K562 (cell line): ENCODE data around the gene FRMD7. TPM values are rescaled to one million over a fixed set of nuclear protein-coding genes. Genes with fewer than 3 reads are reported as not detected.

Source experiments
- ATAC-seq: fragments of 200-7000 bp; cut with Tn5 transposase; 3 replicates; pipeline ENCODE4 v1.9.1; 2020; ENCODE audit warnings: moderate library complexity
- BruUV-seq: library from RNA; stranded (reverse); fragments of 400-500 nt; replicated peaks from 2 replicates; lab custom pipeline; 2021; lab: Mats Ljungman, UMichigan
- CTCF ChIA-PET: fragments of 300-600 bp; formaldehyde crosslinking; extraction: SDS; loops from one replicate; lab custom pipeline; 2021; ENCODE audit warnings: low intra/inter-chr PET ratio; lab: Yijun Ruan, JAX
- POLR2A ChIA-PET: fragments of 300-600, 350-650 bp; sonication (Branson Sonifier 250); formaldehyde crosslinking; extraction: SDS; loops from one replicate; lab custom pipeline; 2021; ENCODE audit warnings: antibody characterized with exemption, inconsistent platforms; lab: Yijun Ruan, JAX
- DNase-seq, 4 experiments: peaks; one replicate each; pipeline versions ENCODE4 v3.0.0 to v3.0.0-alpha.2; 2011 to 2018; ENCODE audit warnings: low spot score in 3 of 4, mixed read lengths in 3 of 4; ENCODE audit errors: extremely low read depth in 1 of 4
- FAIRE-seq: peaks from 2 replicates; lab custom pipeline; 2011; peaks lifted over from hg19 to GRCh38; lab: Jason Lieb, UNC
- H2AFZ ChIP-seq: 2 replicates; pipeline ENCODE4 v1.6.0; 2011; ENCODE audit warnings: low read depth, low read length, control low read depth, inconsistent platforms
- H3K27ac ChIP-seq: fragments of 200-600 bp; 3 replicates; pipeline ENCODE4 v1.8.0; 2011; ENCODE audit warnings: low read depth, mild to moderate bottlenecking, control low read depth, inconsistent platforms, low read length, moderate library complexity, mixed read lengths; ENCODE audit errors: extremely low read depth
- H3K27me3 ChIP-seq, 2 experiments: fragments of 300-600 bp in 1 of 2; 2 replicates in 1 of 2; 3 replicates in 1 of 2; pipeline versions ENCODE4 v1.6.0 to v1.8.0; 2011; ENCODE audit warnings: inconsistent platforms in 2 of 2, low read length in 2 of 2, mild to moderate bottlenecking in 1 of 2, mixed read lengths in 1 of 2, moderate library complexity in 1 of 2; ENCODE audit not compliant: control insufficient read depth in 2 of 2, insufficient read depth in 2 of 2
- H3K36me3 ChIP-seq: fragments of 300-600 bp; 3 replicates; pipeline ENCODE4 v1.8.0; 2011; ENCODE audit warnings: mild to moderate bottlenecking, low read length, inconsistent platforms; ENCODE audit not compliant: control insufficient read depth, insufficient read depth
- H3K4me1 ChIP-seq, 2 experiments: fragments of 200-600 bp in 1 of 2; replicated peaks in 1 of 2; 2 replicates in 1 of 2; 3 replicates in 1 of 2; pipeline versions ENCODE4 v1.5.1 to v1.8.0; 2011; ENCODE audit warnings: inconsistent platforms in 2 of 2, low read length in 2 of 2, mild to moderate bottlenecking in 1 of 2, mixed read lengths in 1 of 2, moderate library complexity in 1 of 2; ENCODE audit not compliant: control insufficient read depth in 2 of 2, insufficient read depth in 2 of 2
- H3K4me2 ChIP-seq: 2 replicates; pipeline ENCODE4 v1.6.1; 2011; ENCODE audit warnings: low read length, control low read depth, inconsistent platforms, mixed read lengths; ENCODE audit not compliant: insufficient read depth
- H3K4me3 ChIP-seq: fragments of 200-600 bp; sonication (generic), shearing (Covaris generic); 2 replicates; pipeline ENCODE4 v1.5.1; 2016; ENCODE audit warnings: control low read depth, inconsistent platforms
- H3K79me2 ChIP-seq: fragments of 200-600 bp; 3 replicates; pipeline ENCODE4 v1.8.0; 2011; ENCODE audit warnings: low read length, inconsistent platforms; ENCODE audit not compliant: control insufficient read depth, insufficient read depth
- H3K9ac ChIP-seq, 2 experiments: 2 replicates each; pipeline versions ENCODE4 v1.6.0 to v1.6.1; 2011; ENCODE audit warnings: low read depth in 2 of 2, low read length in 2 of 2, control low read depth in 1 of 2, inconsistent platforms in 1 of 2, mild to moderate bottlenecking in 1 of 2, mixed read lengths in 1 of 2; ENCODE audit not compliant: insufficient read depth in 1 of 2
- H3K9me1 ChIP-seq: one replicate; pipeline ENCODE4 v1.6.0; 2011; ENCODE audit warnings: inconsistent platforms, mild to moderate bottlenecking, low read length, moderate library complexity; ENCODE audit not compliant: control insufficient read depth, insufficient read depth
- H3K9me3 ChIP-seq: replicated peaks from 2 replicates; pipeline ENCODE4 v1.5.1; 2011; ENCODE audit warnings: low read depth, low read length, inconsistent platforms; ENCODE audit not compliant: control insufficient read depth, insufficient read depth
- H4K20me1 ChIP-seq: replicated peaks from 2 replicates; pipeline ENCODE4 v1.6.1; 2011; ENCODE audit warnings: low read length, inconsistent platforms, mixed read lengths; ENCODE audit not compliant: control insufficient read depth, insufficient read depth
- ATF7 ChIP-seq: fragments of 450-650 bp; IDR thresholded peaks from 2 replicates; pipeline ENCODE4 v1.7.1; 2014; ENCODE audit warnings: mild to moderate bottlenecking, moderate library complexity
- CBFA2T2 ChIP-seq: fragments of 450-650 bp; conservative IDR thresholded peaks from 2 replicates; pipeline ENCODE4 v1.6.1; 2017; ENCODE audit warnings: mild to moderate bottlenecking
- CREBBP ChIP-seq: IDR thresholded peaks from one replicate; pipeline ENCODE4 v1.6.1; 2012; ENCODE audit warnings: low read depth, mild to moderate bottlenecking, control low read depth, inconsistent platforms, low read length
- KDM1A ChIP-seq, 2 experiments: fragments of 450-650 bp; IDR thresholded peaks; 2 replicates each; pipeline ENCODE4 v1.6.1; 2016; ENCODE audit warnings: mild to moderate bottlenecking in 2 of 2
- KLF16 ChIP-seq: IDR thresholded peaks from 2 replicates; pipeline ENCODE4 v1.6.1; 2016; ENCODE audit warnings: antibody characterized with exemption
- MECOM ChIP-seq: fragments of 250-450 bp; sonication (Bioruptor Pico); IDR thresholded peaks from 2 replicates; pipeline ENCODE4 v1.8.0; 2022; ENCODE audit warnings: inconsistent platforms
- NBN ChIP-seq: fragments of 450-650 bp; IDR thresholded peaks from 2 replicates; pipeline ENCODE4 v1.6.1; 2016; ENCODE audit warnings: low read depth, mild to moderate bottlenecking
- PML ChIP-seq: IDR thresholded peaks from 2 replicates; pipeline ENCODE4 v1.6.1; 2012; ENCODE audit warnings: low read length, inconsistent platforms
- POLR3G ChIP-seq: IDR thresholded peaks from 2 replicates; pipeline ENCODE4 v1.6.1; 2011; ENCODE audit not compliant: insufficient read length, insufficient replicate concordance; ENCODE audit errors: extremely low read depth
- PRDM10 ChIP-seq: fragments of 450-650 bp; IDR thresholded peaks from 2 replicates; pipeline ENCODE4 v1.6.1; 2018; ENCODE audit not compliant: partially characterized antibody
- WGBS: fragments of 100-300 bp; shearing (Covaris generic); methylation state at CpG from one replicate; pipeline ENCODE4 v1.1.6; 2016; ENCODE audit warnings: low coverage, mixed read lengths; ENCODE audit not compliant: insufficient coverage; ENCODE audit errors: missing lambda C conversion rate; 5-methylcytosine and 5-hydroxymethylcytosine counted together
- in situ Hi-C: fragments of 300-500 bp; cut with MboI; formaldehyde crosslinking; loops from 4 replicates; pipeline ENCODE4 v1.15.0; 2018; ENCODE audit warnings: inconsistent platforms, mixed read lengths
- intact Hi-C: fragments of 100-400 bp; cut with micrococcal nuclease; formaldehyde crosslinking; loops from 2 replicates; pipeline ENCODE4 v1.14.2; 2022
- polyA plus RNA-seq, 8 experiments: library from polyadenylated mRNA; depleted of rRNA in 4 of 8; stranded (reverse) in 5 of 8; unstranded in 3 of 8; fragments of >200 nt; fragmentation: Nextera tagmentation in 2 of 8; fragmentation: Illumina TruSeq in 1 of 8; extraction: Ambion mirVana in 2 of 8; extraction: Trizol in 1 of 8; gene quantifications; 2 replicates each; pipeline versions ENCODE4 v1.2.1 to v1.2.3, GENCODE V29; 2011 to 2014; ENCODE audit warnings: inconsistent platforms in 1 of 8, missing spikeins in 1 of 8
- total RNA-seq, 7 experiments: library from RNA; depleted of rRNA in 6 of 7; stranded (reverse); fragments of >200 nt in 6 of 7; fragmentation: Illumina TruSeq in 2 of 7; extraction: Trizol in 2 of 7; gene quantifications; 2 replicates each; pipeline versions ENCODE4 v1.2.1 to v1.2.3, GENCODE V29; 2011 to 2021; ENCODE audit warnings: low replicate concordance in 1 of 7
- TF ChIP-seq, protein P1 (sequence below), 2 experiments: IDR thresholded peaks in 1 of 2; conservative IDR thresholded peaks in 1 of 2; 2 replicates each; pipeline ENCODE4 v1.6.1; 2016; ENCODE audit warnings: low read depth in 2 of 2, mild to moderate bottlenecking in 1 of 2, missing compliant biosample characterization in 1 of 2, missing genetic modification characterization in 1 of 2, moderate library complexity in 1 of 2

The FRMD7 gene
- total and polyA plus RNA-seq, 9 of the 15 experiments (the other 6 are each of a cell fraction or from before 2014, with no cell fraction given), result 0.06 to 0.09 TPM; not detected in 7

DNA sequence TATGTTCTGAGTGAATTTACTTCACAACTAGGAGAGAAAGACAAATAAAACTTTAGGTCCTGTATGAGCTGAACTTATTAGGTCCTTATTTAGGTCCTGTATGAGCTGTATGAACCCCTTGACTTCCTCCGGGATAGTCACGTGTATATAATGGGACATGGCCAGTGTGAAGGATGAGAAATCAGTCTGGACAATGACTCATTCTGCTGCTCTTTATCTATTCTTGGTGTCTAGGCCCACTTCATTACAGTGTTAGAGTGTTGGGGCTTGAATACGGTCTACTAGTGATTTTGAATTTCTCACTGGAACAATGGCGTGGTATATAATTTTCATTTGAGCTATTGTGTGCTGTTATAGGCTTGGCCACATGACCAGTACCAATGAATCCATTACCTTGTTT lies 82.9 kb downstream of the FRMD7 start:
- peak; percentile 12 to 69 (median 38) for DNase-seq
- H3K4me2 ChIP-seq, result no peak overlapping the region; the same call in 1 of the 2 replicates
- FAIRE-seq, result peak; percentile 95
- H3K4me1 ChIP-seq, result peaks cover 0 to 20% of the 10 kb centered on the region in 2 experiments; a peak in 3 of 5 replicates
- H3K79me2 ChIP-seq, result peaks cover 94% of the 10 kb centered on the region
- H3K9me3 ChIP-seq, result no peaks in the 10 kb centered on the region
- ChIA-PET POLR2A (interaction anchor here (1.4 kb wide), 1 partner anchor 21 kb away, joined by 7 read pairs; no protein-coding TSS in a partner anchor), CTCF (no interaction called here)
- no peak overlapping the region for H2AFZ ChIP-seq
- WGBS, result 0% methylated on average over 4 of the region's 4 CpGs
- no peaks in the 10 kb centered on the region for H3K9me1 ChIP-seq
- H3K4me3 ChIP-seq, result no peak overlapping the region
- in situ Hi-C loops (no loop called here), intact Hi-C loops (loop anchor here (2.0 kb wide), 1 partner anchor 22 kb away; the partner anchor contains the start of gene STK26)
- no peaks in the 10 kb centered on the region for H3K27me3 ChIP-seq
- peaks cover 10% of the 10 kb centered on the region; the same call in 1 of the 3 replicates for H3K36me3 ChIP-seq
- peak; percentile 93 for ATAC-seq
- H4K20me1 ChIP-seq, result peaks cover 5% of the 10 kb centered on the region; the same call in 1 of the 2 replicates
- no peak overlapping the region for H3K9ac ChIP-seq
- peak overlapping the region; percentile 48; the same call in 2 of the 3 replicates for H3K27ac ChIP-seq
- no TSS peak for BruUV-seq
- 0 out of 2 replicates have a peak, but pooled peaks have one; percentile 24 for TF ChIP-seq NBN
- peak; percentile 46 to 68 for TF ChIP-seq KDM1A (IDR thresholded peaks at IDR 0.05)
- TF ChIP-seq PML, result no peak
- TF ChIP-seq KLF16, result no peak
- TF ChIP-seq CREBBP, result no peak
- no peak for TF ChIP-seq PRDM10
- TF ChIP-seq, protein P1, sequence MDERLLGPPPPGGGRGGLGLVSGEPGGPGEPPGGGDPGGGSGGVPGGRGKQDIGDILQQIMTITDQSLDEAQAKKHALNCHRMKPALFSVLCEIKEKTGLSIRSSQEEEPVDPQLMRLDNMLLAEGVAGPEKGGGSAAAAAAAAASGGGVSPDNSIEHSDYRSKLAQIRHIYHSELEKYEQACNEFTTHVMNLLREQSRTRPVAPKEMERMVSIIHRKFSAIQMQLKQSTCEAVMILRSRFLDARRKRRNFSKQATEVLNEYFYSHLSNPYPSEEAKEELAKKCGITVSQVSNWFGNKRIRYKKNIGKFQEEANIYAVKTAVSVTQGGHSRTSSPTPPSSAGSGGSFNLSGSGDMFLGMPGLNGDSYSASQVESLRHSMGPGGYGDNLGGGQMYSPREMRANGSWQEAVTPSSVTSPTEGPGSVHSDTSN (CRISPR knock-in tag; IDR thresholded peaks at IDR 0.05; ENCODE audit: low read depth), result no peak
- TF ChIP-seq, protein P1 (tag; conservative IDR thresholded peaks at IDR 0.05; ENCODE audit: low read depth), result 0 out of 2 replicates have a peak, but pooled peaks have one; percentile 8
- TF ChIP-seq ATF7, result 0 out of 2 replicates have a peak, but pooled peaks have one; percentile 55
- peak; percentile 76; the same call in 1 of the 2 replicates for TF ChIP-seq MECOM (CRISPR knock-in tag)
- no peak for TF ChIP-seq POLR3G
- peak; percentile 30; the same call in 1 of the 2 replicates for TF ChIP-seq CBFA2T2
